ENCODE measurements around the gene TNRC6A.
"Not testable (repeated sequence)": the region's sequence is repeated elsewhere in the genome, so short reads cannot be mapped to it uniquely, and the experiment has no call there.

Gene TNRC6A

GRCh38 chr16:24761526-24761925 lies 32.1 kb downstream of the TNRC6A start:
- no peak for DNase-seq

GRCh38 chr16:24764916-24765315 lies 35.5 kb downstream of the TNRC6A start:
- DNase-seq = no peak

GRCh38 chr16:24766057-24766456 lies 36.6 kb downstream of the TNRC6A start:
- DNase-seq = no peak

GRCh38 chr16:24769806-24770205 lies 40.4 kb downstream of the TNRC6A start:
- DNase-seq = no peak

GRCh38 chr16:24771132-24771778 lies 41.8 kb downstream of the TNRC6A start:
- DNase-seq = no peak

- no peak for DNase-seq
Observed at GRCh38 chr16:24771779-24772157, 42.3 kb downstream of the TNRC6A start.

- no peak for DNase-seq
Observed at GRCh38 chr16:24773771-24774427, 44.4 kb downstream of the TNRC6A start.

- DNase-seq = no peak
Observed at GRCh38 chr16:24774510-24774909, 45.1 kb downstream of the TNRC6A start.

GRCh38 chr16:24775455-24775854 lies 46.0 kb downstream of the TNRC6A start:
- no peak for DNase-seq

- DNase-seq = no peak
Observed at GRCh38 chr16:24776501-24777220, 47.2 kb downstream of the TNRC6A start.

- no peak for DNase-seq
Observed at GRCh38 chr16:24778671-24779070, 49.2 kb downstream of the TNRC6A start.

- no peak for DNase-seq
Observed at GRCh38 chr16:24781256-24781655, 51.8 kb downstream of the TNRC6A start.

- no peak for DNase-seq
Observed at GRCh38 chr16:24784121-24784520, 54.7 kb downstream of the TNRC6A start.

- DNase-seq = no peak
Observed at GRCh38 chr16:24789881-24790280, 60.4 kb downstream of the TNRC6A start.

GRCh38 chr16:24800586-24800985 lies 71.1 kb downstream of the TNRC6A start:
- DNase-seq = no peak

- no peak for DNase-seq
Observed at GRCh38 chr16:24801761-24802302, 72.4 kb downstream of the TNRC6A start.

GRCh38 chr16:24805484-24805883 lies 76.0 kb downstream of the TNRC6A start:
- no peak for DNase-seq

- DNase-seq = no peak
Observed at GRCh38 chr16:24807301-24807700, 77.8 kb downstream of the TNRC6A start.

GRCh38 chr16:24810951-24811843 lies 81.7 kb downstream of the TNRC6A start:
- no peak for DNase-seq

- not testable (repeated sequence) for DNase-seq
Observed at GRCh38 chr16:24812813-24813212, 83.4 kb downstream of the TNRC6A start.

GRCh38 chr16:24815021-24815420 lies 85.6 kb downstream of the TNRC6A start:
- no peak for DNase-seq

- DNase-seq = no peak
Observed at GRCh38 chr16:24816688-24817087, 87.2 kb downstream of the TNRC6A start.

Data from cerebellar nuclear complex (tissue), 1 donor.